IMR-90 (cell line): ENCODE data around the gene MICB. TPM values are rescaled to one million over a fixed set of nuclear protein-coding genes. Genes with fewer than 3 reads are reported as not detected.

Source experiments
- ATAC-seq: fragments of 200-7000 bp; cut with Tn5 transposase; 2 replicates; pipeline ENCODE4 v1.9.1; 2020; ENCODE audit warnings: low read depth, mild to moderate bottlenecking, moderate library complexity
- BruUV-seq: library from RNA; stranded (reverse); fragments of 400-500 nt; replicated peaks from 2 replicates; lab custom pipeline; 2021; lab: Mats Ljungman, UMichigan
- CTCF ChIA-PET: fragments of 300-600 bp; formaldehyde crosslinking; extraction: SDS; loops from one replicate; lab custom pipeline; 2021; ENCODE audit warnings: antibody characterized with exemption; lab: Yijun Ruan, JAX
- POLR2A ChIA-PET: fragments of 300-600 bp; sonication (Branson Sonifier 250); formaldehyde crosslinking; loops from one replicate; lab custom pipeline; 2022; ENCODE audit warnings: antibody characterized with exemption; ENCODE audit not compliant: unreplicated experiment; lab: Charles Lee
- DNase-seq: peaks from one replicate; pipeline ENCODE4 v3.0.0; 2013
- H2AFZ ChIP-seq: replicated peaks from 2 replicates; pipeline ENCODE3; 2013; ENCODE audit warnings: low read length, mild to moderate bottlenecking; ENCODE audit not compliant: poor library complexity
- H2AK5ac ChIP-seq: 2 replicates; pipeline ENCODE4 v1.6.1; 2013; ENCODE audit warnings: low read depth, low read length, inconsistent platforms
- H2AK9ac ChIP-seq: replicated peaks from 2 replicates; pipeline ENCODE3; 2013; ENCODE audit warnings: mild to moderate bottlenecking, low read depth, low read length, moderate library complexity; ENCODE audit not compliant: poor library complexity
- H2BK120ac ChIP-seq: 2 replicates; pipeline ENCODE4 v1.6.1; 2013; ENCODE audit warnings: low read depth, low read length, inconsistent platforms
- H2BK15ac ChIP-seq: 3 replicates; pipeline ENCODE4 v1.6.1; 2013; ENCODE audit warnings: low read depth, low read length, inconsistent platforms
- H2BK20ac ChIP-seq: 2 replicates; pipeline ENCODE4 v1.6.1; 2013; ENCODE audit warnings: low read depth, mild to moderate bottlenecking, inconsistent platforms, low read length, moderate library complexity
- H2BK5ac ChIP-seq: 2 replicates; pipeline ENCODE4 v1.6.1; 2013; ENCODE audit warnings: mild to moderate bottlenecking, low read depth, low read length, inconsistent platforms; ENCODE audit not compliant: poor library complexity, severe bottlenecking
- H3K14ac ChIP-seq: replicated peaks from 2 replicates; pipeline ENCODE4 v1.6.1; 2013; ENCODE audit warnings: low read depth, low read length, inconsistent platforms
- H3K18ac ChIP-seq: 2 replicates; pipeline ENCODE4 v1.6.1; 2013; ENCODE audit warnings: low read depth, low read length, control low read depth
- H3K23ac ChIP-seq: 2 replicates; pipeline ENCODE4 v1.6.1; 2013; ENCODE audit warnings: low read depth, low read length, inconsistent platforms
- H3K27ac ChIP-seq: 2 replicates; pipeline ENCODE4 v1.5.1; 2013; ENCODE audit warnings: mild to moderate bottlenecking, control low read depth, low read length; ENCODE audit not compliant: insufficient read depth
- H3K27me3 ChIP-seq: 2 replicates; pipeline ENCODE4 v1.6.1; 2013; ENCODE audit warnings: low read length; ENCODE audit not compliant: control insufficient read depth, insufficient read depth
- H3K36me3 ChIP-seq: 2 replicates; pipeline ENCODE4 v1.6.1; 2013; ENCODE audit warnings: low read length, mixed read lengths; ENCODE audit not compliant: control insufficient read depth, insufficient read depth
- H3K4ac ChIP-seq: 2 replicates; pipeline ENCODE4 v1.6.1; 2013; ENCODE audit warnings: low read depth, low read length, inconsistent platforms
- H3K4me1 ChIP-seq: 2 replicates; pipeline ENCODE4 v1.6.1; 2013; ENCODE audit warnings: low read length, mixed read lengths; ENCODE audit not compliant: control insufficient read depth, insufficient read depth
- H3K4me2 ChIP-seq: 2 replicates; pipeline ENCODE4 v1.6.1; 2013; ENCODE audit warnings: low read depth, mild to moderate bottlenecking, control low read depth, low read length, moderate library complexity
- H3K4me3 ChIP-seq: 2 replicates; pipeline ENCODE4 v1.5.1; 2013; ENCODE audit warnings: low read depth, mild to moderate bottlenecking, control low read depth, low read length, moderate library complexity; ENCODE audit not compliant: insufficient read depth
- H3K56ac ChIP-seq: 2 replicates; pipeline ENCODE4 v1.6.1; 2013; ENCODE audit warnings: low read length, inconsistent platforms; ENCODE audit not compliant: insufficient read depth; ENCODE audit errors: extremely low read depth
- H3K79me1 ChIP-seq, 2 experiments: 2 replicates each; pipeline ENCODE4 v1.6.1; 2013; ENCODE audit warnings: low read length in 2 of 2, inconsistent platforms in 1 of 2, low read depth in 1 of 2
- H3K9ac ChIP-seq: 2 replicates; pipeline ENCODE4 v1.6.1; 2013; ENCODE audit warnings: low read depth, low read length, control low read depth
- H3K9me1 ChIP-seq: 2 replicates; pipeline ENCODE4 v1.6.1; 2013; ENCODE audit warnings: low read length, inconsistent platforms; ENCODE audit not compliant: insufficient read depth
- H3K9me3 ChIP-seq: 2 replicates; pipeline ENCODE4 v1.6.1; 2013; ENCODE audit warnings: low read length; ENCODE audit not compliant: control insufficient read depth, insufficient read depth
- H4K20me1 ChIP-seq: 2 replicates; pipeline ENCODE4 v1.6.1; 2013; ENCODE audit warnings: low read length, inconsistent platforms; ENCODE audit not compliant: insufficient read depth
- H4K5ac ChIP-seq: 2 replicates; pipeline ENCODE4 v1.6.1; 2013; ENCODE audit warnings: mild to moderate bottlenecking, low read depth, low read length, control low read depth
- H4K8ac ChIP-seq, 2 experiments: 2 replicates each; pipeline ENCODE4 v1.6.1; 2013; ENCODE audit warnings: low read depth in 2 of 2, low read length in 2 of 2, control low read depth in 1 of 2, inconsistent platforms in 1 of 2
- H4K91ac ChIP-seq: 2 replicates; pipeline ENCODE4 v1.6.1; 2013; ENCODE audit warnings: low read depth, low read length, inconsistent platforms; ENCODE audit not compliant: insufficient read depth
- BHLHE40 ChIP-seq: fragments of 150-350 bp; IDR thresholded peaks from 2 replicates; pipeline ENCODE4 v1.6.1; 2016; ENCODE audit warnings: mild to moderate bottlenecking, low read depth, low read length
- CEBPB ChIP-seq: IDR thresholded peaks from 2 replicates; pipeline ENCODE4 v1.6.1; 2012; ENCODE audit warnings: low read depth, low read length, improper control_type of control experiment
- MAFK ChIP-seq: IDR thresholded peaks from 2 replicates; pipeline ENCODE4 v1.6.1; 2012; ENCODE audit warnings: low read depth, low read length, improper control_type of control experiment
- MAZ ChIP-seq: IDR thresholded peaks from 2 replicates; pipeline ENCODE4 v1.6.1; 2012; ENCODE audit warnings: low read depth, mild to moderate bottlenecking, low read length, improper control_type of control experiment, moderate library complexity, borderline replicate concordance
- MXI1 ChIP-seq: IDR thresholded peaks from 2 replicates; pipeline ENCODE4 v1.6.1; 2012; ENCODE audit warnings: low read depth, mild to moderate bottlenecking, low read length, moderate library complexity, borderline replicate concordance
- NFE2L2 ChIP-seq: fragments of 150-350 bp; IDR thresholded peaks from 2 replicates; pipeline ENCODE4 v1.6.1; 2016; ENCODE audit warnings: low read depth, mild to moderate bottlenecking, low read length
- POLR2A ChIP-seq: IDR thresholded peaks from 2 replicates; pipeline ENCODE4 v1.6.1; 2012; ENCODE audit warnings: mild to moderate bottlenecking, low read depth, low read length
- RAD21 ChIP-seq: IDR thresholded peaks from 2 replicates; pipeline ENCODE4 v1.6.1; 2012; ENCODE audit warnings: low read length, improper control_type of control experiment
- RCOR1 ChIP-seq: IDR thresholded peaks from 2 replicates; pipeline ENCODE4 v1.6.1; 2012; ENCODE audit warnings: mild to moderate bottlenecking, low read length, improper control_type of control experiment; ENCODE audit not compliant: insufficient replicate concordance
- RFX5 ChIP-seq: IDR thresholded peaks from 2 replicates; pipeline ENCODE4 v1.8.0; 2012; ENCODE audit warnings: low read depth, mild to moderate bottlenecking, low read length, moderate library complexity
- SMC3 ChIP-seq: fragments of 150-350 bp; IDR thresholded peaks from 2 replicates; pipeline ENCODE4 v1.6.1; 2016; ENCODE audit warnings: low read depth, mild to moderate bottlenecking, antibody characterized with exemption, low read length, moderate library complexity
- WGBS, 2 experiments: methylation state at CpG; one replicate each; pipeline versions ENCODE4 v1.1.5 to v1.1.7; 2013; ENCODE audit warnings: missing lambda C conversion rate in 2 of 2; ENCODE audit not compliant: insufficient read length in 1 of 2; ENCODE audit errors: extremely low coverage in 2 of 2; 5-methylcytosine and 5-hydroxymethylcytosine counted together
- dilution Hi-C: fragments of 300-500 bp; cut with HindIII; formaldehyde crosslinking; loops from one replicate; pipeline ENCODE4 v1.14.3; 2018; ENCODE audit warnings: low sequenced_read_pairs; ENCODE audit not compliant: unreplicated experiment
- in situ Hi-C: fragments of 300-500 bp; cut with MboI; formaldehyde crosslinking; loops from 3 replicates; pipeline ENCODE4 v1.14.3; 2019; ENCODE audit warnings: low sequenced_read_pairs, inconsistent platforms, mixed read lengths
- intact Hi-C: fragments of 100-400 bp; cut with micrococcal nuclease; formaldehyde crosslinking; loops from 2 replicates; pipeline ENCODE4 v1.10.0; 2022
- polyA plus RNA-seq, 3 experiments: library from polyadenylated mRNA; depleted of rRNA; stranded (reverse); fragments of >200 nt; gene quantifications; 2 replicates each; pipeline ENCODE4 v1.2.3, GENCODE V29; 2012; ENCODE audit warnings: low replicate concordance in 1 of 3
- total RNA-seq: library from RNA; depleted of rRNA; stranded (reverse); fragments of >200 nt; gene quantifications from 2 replicates; pipeline ENCODE4 v1.2.3, GENCODE V29; 2012
- TF ChIP-seq, protein P1 (sequence below): conservative IDR thresholded peaks from 2 replicates; pipeline ENCODE4 v1.5.1; 2012; ENCODE audit warnings: mild to moderate bottlenecking, low read depth, low read length, improper control_type of control experiment
- TF ChIP-seq, protein P2 (sequence below): fragments of 150-350 bp; IDR thresholded peaks from 2 replicates; pipeline ENCODE4 v1.6.1; 2016; ENCODE audit warnings: low read depth, mild to moderate bottlenecking, low read length, moderate library complexity, borderline replicate concordance

MICB gene
- total and polyA plus RNA-seq, 2 of the 4 experiments (the other 2 are of a cell fraction): 9.6 to 11.1 TPM

DNA sequence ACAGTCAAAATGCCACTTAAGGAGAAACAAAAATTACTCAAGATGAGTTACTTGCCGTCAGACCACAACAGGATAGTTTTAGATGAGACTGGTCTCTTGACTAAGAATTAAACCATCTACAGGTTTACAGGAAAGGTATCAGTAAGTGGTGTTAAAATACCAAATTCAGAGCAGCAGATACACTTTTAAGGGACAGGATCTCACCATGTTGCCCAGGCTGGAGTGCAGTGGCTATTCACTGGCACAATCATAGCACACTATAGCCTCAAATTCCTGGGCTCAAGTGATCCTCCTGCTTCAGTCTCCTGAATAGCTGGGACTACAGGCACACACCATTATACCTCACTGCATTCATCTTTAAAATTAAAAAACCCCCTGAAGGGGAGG, 35.5 kb downstream of the MICB start:
- H4K8ac ChIP-seq: no peak overlapping the region
- no peak overlapping the region for H2AFZ ChIP-seq
- CTCF ChIA-PET: no interaction called here
- no peak overlapping the region for H3K4me2 ChIP-seq
- H3K4me1 ChIP-seq: no peaks in the 10 kb centered on the region
- no peaks in the 10 kb centered on the region for H3K9me3 ChIP-seq
- H4K5ac ChIP-seq: no peak overlapping the region
- POLR2A ChIA-PET: no interaction called here
- no peak overlapping the region for H3K18ac ChIP-seq
- peaks cover 76% of the 10 kb centered on the region for H3K36me3 ChIP-seq
- H3K9me1 ChIP-seq: 0 out of 2 replicates have a peak, but pooled peaks cover 5% of the 10 kb centered on the region
- no peak overlapping the region for H4K91ac ChIP-seq
- WGBS, 2 experiments: no CpG with 5 or more reads among the region's 1 CpG
- no peak overlapping the region for H2AK9ac ChIP-seq
- no peak overlapping the region for H2BK5ac ChIP-seq
- in situ Hi-C loops (no loop called here), intact Hi-C loops (no loop called here), dilution Hi-C loops (no loop called here)
- peaks cover 39 to 71% of the 10 kb centered on the region in 2 experiments for H3K79me1 ChIP-seq
- TSS peak; percentile 45 for BruUV-seq
- H3K56ac ChIP-seq: no peak overlapping the region
- H3K27ac ChIP-seq: no peak overlapping the region
- no peak overlapping the region for H3K4me3 ChIP-seq
- no peak for TF ChIP-seq SMC3
- TF ChIP-seq, protein P1, sequence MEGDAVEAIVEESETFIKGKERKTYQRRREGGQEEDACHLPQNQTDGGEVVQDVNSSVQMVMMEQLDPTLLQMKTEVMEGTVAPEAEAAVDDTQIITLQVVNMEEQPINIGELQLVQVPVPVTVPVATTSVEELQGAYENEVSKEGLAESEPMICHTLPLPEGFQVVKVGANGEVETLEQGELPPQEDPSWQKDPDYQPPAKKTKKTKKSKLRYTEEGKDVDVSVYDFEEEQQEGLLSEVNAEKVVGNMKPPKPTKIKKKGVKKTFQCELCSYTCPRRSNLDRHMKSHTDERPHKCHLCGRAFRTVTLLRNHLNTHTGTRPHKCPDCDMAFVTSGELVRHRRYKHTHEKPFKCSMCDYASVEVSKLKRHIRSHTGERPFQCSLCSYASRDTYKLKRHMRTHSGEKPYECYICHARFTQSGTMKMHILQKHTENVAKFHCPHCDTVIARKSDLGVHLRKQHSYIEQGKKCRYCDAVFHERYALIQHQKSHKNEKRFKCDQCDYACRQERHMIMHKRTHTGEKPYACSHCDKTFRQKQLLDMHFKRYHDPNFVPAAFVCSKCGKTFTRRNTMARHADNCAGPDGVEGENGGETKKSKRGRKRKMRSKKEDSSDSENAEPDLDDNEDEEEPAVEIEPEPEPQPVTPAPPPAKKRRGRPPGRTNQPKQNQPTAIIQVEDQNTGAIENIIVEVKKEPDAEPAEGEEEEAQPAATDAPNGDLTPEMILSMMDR: no peak
- no peak for TF ChIP-seq RFX5
- TF ChIP-seq RCOR1: no peak
- no peak for TF ChIP-seq POLR2A
- no peak for TF ChIP-seq RAD21
- no peak for TF ChIP-seq NFE2L2
- no peak for TF ChIP-seq CEBPB
- no peak for TF ChIP-seq MAFK
- TF ChIP-seq BHLHE40: no peak
- TF ChIP-seq, protein P2, sequence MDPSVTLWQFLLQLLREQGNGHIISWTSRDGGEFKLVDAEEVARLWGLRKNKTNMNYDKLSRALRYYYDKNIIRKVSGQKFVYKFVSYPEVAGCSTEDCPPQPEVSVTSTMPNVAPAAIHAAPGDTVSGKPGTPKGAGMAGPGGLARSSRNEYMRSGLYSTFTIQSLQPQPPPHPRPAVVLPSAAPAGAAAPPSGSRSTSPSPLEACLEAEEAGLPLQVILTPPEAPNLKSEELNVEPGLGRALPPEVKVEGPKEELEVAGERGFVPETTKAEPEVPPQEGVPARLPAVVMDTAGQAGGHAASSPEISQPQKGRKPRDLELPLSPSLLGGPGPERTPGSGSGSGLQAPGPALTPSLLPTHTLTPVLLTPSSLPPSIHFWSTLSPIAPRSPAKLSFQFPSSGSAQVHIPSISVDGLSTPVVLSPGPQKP: no peak
- TF ChIP-seq MXI1: no peak
- TF ChIP-seq MAZ: no peak
- DNase-seq: no peak
- no peak overlapping the region for H3K23ac ChIP-seq
- no peak overlapping the region for H2BK15ac ChIP-seq
- H2BK120ac ChIP-seq: no peak overlapping the region
- peaks cover 88% of the 10 kb centered on the region for H4K20me1 ChIP-seq
- no peak for ATAC-seq
- no peak overlapping the region for H3K14ac ChIP-seq
- H3K27me3 ChIP-seq: no peaks in the 10 kb centered on the region
- H3K4ac ChIP-seq: no peak overlapping the region
- H3K9ac ChIP-seq: no peak overlapping the region
- H2AK5ac ChIP-seq: no peak overlapping the region
- H2BK20ac ChIP-seq: no peak overlapping the region
